Measurements from ENCODE around the gene RAB3C.

Gene RAB3C

DNA sequence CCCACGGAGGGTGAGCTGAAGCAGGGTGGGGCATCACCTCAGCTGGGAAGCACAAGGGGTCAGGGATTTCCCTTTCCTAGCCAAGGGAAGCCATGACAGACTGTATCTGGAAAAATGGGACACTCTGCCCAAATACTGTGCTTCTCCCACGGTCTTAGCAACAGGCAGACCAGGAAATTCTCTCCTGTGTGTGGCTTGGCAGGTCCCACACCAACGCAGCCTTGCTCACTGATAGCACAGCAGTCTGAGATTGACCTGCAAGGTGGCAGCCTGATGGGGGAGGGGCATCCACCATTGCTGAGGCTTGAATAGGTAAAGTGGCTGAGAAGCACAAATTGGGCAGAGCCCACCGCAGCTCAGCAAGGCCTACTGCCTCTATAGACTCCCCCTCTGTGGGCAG lies 23.2 kb downstream of the RAB3C start:
- no peak for DNase-seq

DNA sequence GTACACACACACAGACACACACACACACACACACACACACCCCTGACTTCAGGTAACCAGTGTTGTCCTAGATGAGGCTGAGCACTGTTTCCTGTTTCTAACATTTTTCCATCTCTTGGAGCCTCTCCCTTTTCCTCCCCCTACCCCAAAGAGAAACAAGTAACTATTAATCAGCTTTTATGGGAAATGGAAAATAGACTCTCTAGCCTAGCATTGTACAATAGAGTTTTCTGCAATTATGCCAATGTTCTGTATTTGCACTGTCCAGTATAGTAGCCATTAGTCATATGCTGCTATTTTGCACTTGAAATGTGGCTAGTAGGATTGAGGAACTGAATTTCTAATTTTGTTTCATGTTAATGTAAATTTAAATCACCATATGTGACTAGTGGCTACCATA lies 33.1 kb downstream of the RAB3C start:
- DNase-seq, result no peak

DNA sequence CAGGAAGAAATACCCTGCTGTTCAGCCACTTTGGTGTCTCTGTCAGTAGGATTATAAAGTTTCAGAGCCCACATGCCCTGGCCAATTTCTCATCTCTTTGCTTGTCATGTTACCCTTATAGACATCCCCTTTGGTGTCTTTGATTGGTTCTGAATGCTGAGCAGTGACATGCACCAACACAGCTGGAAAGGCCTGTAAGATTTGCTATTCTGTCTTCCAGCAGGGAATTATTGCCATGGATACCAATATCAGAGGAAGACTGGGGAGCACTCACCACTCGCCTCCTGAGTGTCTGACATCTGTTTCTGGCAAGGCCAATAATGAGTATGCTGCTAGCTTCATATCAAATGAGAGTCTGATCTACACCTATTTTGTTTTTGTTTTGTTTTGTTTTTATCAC lies 34.4 kb downstream of the RAB3C start:
- DNase-seq, result no peak

DNA sequence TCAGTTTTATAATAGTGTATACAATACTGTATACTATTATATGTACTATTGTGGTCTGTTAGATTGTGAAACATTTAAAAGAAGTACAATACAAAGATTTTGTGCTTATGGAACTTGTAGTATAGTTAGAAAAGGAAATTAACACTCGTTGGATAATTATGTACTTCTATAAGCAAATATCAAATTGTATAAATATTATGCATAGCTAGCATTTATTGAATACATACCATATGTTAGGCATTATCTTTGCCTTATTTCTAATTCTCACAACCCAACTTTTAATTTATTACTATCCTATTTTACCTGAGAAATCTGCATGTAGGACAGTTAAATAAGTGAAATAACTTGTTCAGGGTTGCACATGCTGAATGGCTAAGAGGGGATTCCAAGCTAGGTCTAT lies 37.5 kb downstream of the RAB3C start:
- no peak for DNase-seq

DNA sequence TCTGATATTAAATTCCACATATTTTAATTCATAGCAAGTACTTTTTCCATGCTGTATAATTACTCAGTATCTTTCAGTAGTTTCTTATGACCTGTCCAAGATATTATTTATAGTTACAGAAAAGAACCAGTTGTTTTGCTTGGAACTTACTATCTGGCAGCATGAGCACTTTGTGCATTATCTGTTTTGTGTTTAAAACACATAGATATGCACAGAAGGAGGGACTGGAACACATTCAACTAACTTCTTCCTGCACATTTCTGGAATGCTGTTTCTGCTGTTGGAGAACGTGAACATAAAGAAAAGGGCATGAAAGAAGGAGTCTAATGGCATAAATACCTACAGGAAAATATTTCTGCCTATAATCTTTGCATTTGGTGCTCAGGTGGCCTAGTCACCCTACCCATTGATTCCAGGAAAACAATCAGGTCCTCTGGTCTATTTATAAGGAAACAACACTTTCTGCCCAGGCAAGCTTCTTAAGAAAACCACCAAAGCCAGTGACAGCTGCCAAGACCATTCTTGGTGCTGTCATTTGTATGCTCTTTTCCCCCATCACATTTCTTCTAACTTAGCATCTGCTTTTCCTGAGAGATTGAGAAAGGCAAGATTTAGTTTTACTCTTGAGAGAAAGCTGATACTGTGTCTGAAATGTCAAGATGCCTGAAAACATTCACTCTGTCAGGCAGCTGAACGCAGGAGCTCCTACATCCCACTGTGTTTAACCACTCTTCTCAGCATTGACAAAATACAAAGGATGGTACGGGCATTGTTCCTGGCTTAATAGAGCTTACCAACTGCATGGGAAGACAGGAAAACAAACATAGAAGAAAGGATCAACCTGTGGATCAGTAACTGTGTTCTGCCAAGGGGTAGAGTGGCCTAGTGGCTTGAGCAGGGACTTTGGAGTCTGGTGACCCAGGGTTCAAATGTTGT lies 40.3 kb downstream of the RAB3C start:
- DNase-seq, result no peak

DNA sequence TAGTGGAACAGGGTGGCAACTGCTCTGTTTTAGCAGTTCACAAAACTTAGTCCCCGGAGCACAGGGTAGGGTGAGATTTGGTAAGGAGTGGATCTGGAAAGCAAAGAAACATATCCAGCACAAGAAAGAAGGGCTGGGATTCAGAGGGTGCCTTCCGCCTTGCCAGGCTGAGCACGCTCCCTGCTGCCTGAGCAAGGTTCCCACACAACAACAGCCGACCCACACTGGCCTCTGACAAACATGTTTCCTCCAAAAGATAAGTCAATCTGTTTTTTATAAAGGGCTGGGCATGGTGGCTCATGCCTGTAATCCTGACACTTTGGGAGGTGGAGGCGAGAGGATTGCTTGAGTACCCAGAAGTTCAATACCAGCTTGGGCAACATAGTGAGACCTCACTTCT lies 45.8 kb downstream of the RAB3C start:
- no peak for DNase-seq

DNA sequence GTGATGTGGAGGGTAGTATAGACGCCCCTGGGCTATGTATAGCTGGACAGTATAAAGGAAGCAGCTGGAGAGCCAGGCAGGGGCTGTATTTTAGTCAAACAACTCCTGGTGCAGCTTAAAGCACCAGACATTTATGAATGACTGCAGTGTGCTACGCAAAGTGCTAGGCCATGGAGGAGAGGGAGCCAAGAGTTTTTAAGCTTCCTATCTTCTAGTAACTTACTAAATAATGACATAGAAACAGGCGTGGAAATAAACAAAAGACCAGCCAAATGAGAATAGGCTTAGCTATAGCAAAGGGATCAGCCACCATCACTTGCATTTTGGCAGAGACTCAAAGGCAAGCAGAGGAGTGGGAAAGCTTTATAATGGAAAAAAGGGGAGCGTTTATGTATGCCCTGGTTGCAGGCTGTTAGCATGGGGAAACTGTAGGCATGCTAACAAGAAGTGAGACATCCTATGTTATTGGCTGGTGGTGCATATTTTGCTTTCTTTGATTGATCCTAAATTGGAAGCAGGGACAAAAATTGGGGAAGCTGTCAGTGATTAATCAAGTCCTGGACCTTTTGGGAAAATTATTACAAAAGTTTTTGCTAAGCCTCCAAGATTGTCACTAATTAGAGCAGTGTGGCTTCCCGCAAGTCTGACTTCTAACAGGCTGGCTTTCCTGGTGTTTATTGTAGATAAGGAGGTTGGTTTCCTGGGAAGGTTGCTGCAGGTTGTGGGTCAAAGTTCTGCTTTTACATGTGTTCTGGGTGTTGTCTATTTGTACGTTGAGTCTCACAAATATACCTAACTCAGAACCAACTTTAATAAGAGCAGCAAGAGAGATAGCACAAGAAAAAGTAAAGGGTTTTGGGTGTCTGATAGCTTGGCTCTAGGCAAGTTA lies 46.6 kb downstream of the RAB3C start:
- no peak for DNase-seq

DNA sequence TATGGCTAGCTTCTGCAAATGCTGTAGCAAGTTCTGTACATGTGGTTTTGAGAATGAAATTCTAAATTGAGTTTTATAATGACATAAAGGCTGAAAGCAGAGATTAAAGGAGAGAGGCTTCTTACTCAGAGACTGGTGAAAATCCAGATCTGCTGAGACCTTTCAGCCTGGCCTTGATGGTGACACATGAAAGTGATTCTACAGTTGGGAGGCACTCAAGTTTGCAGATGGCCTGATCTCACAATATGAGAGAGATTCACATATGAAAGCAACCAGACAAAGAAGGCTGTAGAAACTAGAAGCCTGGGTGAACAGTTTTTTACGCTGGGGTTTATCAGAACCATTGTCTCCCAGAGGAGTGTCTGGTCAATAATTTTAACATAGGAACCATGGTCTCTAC lies 49.0 kb downstream of the RAB3C start:
- no peak for DNase-seq

DNA sequence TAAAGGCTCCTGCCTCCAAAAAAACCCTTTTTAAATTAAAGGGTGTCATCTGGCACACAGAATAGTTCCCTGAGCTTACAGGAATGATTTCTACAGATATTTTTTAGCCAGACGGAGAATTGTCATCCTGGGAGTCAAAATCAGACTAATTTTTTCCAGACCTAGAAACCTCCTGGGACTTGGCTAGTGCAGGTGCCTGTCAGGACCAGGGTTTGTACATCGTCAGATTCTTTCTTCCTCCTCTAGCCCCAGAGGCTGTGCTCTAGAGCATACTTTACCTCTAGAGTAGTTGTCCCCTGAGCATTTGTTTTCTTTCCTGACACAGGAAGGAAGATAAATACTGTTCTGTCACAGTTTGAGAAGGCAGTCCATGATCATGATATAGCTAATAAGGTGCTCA lies 52.5 kb downstream of the RAB3C start:
- no peak for DNase-seq

DNA sequence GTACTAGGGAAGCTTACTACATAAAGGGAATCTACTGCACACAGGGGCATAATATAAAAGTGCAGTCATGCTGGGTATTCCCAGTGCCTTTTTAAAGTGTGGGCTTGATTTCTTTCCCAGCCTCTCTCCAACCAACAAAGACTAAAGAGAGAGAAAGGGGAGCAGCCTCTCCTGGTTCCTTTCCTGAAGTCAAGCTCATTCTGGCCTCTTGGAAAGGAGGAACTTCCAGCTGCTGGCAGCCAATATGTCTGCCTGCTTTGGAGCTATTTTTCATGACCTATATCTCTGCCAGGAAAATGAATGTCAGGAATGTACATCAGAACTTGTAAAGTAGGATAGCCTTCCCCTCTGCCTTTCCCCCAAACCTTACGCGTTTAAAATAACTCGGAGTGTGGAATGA lies 57.1 kb downstream of the RAB3C start:
- no peak for DNase-seq

DNA sequence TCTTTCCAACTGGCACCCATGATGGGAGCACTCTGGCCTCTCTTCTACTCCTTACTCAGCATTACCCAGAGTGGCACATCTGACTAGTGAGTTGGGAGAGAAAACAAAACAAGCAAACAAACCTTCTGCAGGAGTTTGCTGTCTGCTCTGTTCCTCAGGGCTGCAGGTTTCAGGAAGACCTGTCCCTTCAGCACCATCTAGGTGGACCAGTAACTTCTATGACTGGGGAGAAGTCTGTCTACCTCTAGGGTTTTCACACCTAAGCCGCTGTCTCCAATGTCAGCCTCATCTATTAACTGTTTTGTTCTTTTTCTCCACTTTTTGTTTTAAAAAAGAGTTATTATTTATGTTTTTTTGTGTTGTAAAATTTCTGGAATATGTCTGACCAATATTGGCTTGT lies 58.7 kb downstream of the RAB3C start:
- DNase-seq, result no peak

DNA sequence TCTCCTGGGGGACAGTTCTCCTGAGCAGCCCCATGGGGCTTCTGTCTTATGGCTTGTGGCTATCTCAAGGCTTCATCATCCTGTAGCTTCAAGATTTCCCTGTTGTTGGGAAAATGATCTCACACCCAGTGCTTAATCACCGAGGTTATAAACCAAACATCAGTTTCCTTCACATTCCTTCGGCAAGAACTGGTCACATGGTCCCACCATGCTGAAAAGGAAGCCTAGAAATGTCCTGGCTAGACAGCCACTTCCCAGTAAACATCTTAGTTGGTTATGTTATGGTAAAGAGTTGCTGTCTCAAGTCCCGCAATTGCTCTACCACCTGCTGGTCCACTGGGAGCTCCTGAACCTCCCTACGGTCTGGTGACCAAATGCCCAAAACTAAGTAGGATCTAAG lies 66.0 kb downstream of the RAB3C start:
- no peak for DNase-seq

DNA sequence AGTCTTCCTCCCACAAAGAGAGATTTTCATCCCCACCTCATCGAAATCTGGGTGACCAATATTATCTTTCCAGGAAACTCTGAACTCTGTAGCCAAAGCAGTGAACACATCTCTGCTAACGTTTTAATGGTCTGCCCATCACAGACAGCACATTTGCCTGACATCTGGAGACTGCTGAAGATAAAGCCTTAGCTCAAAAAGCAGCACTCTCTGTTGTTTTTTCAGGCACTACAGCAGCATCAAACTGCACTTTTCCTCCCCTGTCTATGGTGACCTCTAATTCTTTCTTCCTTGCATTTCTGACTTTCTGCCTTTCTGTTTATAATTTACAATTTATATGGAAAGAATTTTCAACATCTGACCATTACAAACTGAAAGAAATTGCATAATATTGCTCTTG lies 66.8 kb downstream of the RAB3C start:
- no peak for DNase-seq

DNA sequence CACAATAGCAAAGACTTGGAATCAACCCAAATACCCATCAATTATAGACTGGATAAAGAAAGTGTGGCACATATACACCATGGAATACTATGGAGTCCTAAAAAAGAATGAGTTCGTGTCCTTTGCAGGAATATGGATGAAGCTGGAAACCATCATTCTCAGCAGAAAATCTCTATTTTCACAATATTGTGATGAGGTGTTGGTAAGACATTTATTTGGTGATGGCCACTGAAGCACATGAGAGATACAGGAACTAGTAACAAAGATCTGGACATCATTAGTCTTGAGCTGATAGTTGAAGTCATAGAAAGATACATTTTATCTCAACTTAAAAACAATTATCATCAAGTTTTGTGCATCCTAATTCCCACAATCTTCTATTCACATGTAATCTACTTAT lies 70.6 kb downstream of the RAB3C start:
- no peak for DNase-seq

DNA sequence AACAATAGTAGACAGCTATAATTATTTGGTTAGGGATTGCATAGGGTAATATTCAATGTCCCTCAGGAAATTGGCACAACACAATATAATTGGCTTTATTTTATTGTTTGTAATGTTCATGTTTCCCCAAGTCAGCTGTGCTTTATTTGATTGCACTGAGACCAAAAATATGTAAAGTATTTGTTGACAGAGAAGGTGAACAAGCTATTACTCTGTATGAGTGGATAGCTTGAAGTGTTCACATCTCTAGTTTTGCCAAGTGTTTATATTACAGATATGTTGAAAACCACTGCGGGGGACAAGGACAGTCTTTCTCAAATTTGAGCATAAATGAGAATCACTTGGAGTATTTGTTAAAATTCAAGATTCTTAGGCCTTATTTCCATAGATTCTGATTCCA lies 83.3 kb downstream of the RAB3C start:
- no peak for DNase-seq

DNA sequence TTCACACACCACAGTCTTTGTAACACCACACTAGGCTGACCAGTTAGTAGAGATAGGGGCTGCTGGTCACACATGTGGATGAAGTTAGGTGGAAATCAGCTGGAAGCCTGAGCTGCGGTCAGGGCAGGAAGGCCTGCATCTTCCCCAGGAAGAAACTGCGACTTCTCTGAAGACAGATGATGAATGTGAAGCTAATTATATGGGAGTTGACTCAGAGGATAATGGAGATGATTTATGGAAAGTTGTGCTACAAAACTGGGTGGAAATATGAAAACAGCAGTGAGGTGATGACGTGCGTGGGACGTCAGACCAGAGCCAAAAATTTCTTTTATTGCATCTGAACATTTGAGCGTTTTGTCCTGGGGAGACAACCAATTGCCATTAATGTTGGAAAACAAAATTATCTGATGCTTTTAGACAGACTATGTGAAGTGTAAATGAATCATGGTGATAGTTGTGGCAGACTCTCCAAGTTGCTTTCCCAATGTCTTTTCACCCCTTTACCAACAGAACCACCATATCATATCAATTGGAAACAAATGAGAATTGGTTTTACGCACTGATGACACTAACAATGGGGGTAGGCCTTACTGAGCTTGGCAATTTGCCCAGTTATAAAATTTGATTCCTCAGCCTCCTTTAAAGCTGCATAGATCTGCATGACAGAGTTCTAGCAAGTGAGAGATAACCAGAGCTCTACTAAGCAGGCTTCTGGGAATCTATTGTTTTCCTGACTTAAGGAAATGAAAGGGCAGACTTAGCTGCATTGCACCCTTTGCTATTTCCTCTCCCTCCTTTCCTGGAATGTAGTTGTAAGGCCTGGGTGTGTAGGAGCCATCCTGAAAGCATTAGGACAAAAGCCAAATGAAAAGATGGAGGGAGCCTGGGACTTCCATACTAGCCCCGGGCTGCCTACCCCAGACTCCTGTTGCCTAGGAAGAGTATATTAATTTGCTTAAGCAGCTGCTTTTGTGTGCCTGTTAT lies 84.0 kb downstream of the RAB3C start:
- DNase-seq, result no peak

DNA sequence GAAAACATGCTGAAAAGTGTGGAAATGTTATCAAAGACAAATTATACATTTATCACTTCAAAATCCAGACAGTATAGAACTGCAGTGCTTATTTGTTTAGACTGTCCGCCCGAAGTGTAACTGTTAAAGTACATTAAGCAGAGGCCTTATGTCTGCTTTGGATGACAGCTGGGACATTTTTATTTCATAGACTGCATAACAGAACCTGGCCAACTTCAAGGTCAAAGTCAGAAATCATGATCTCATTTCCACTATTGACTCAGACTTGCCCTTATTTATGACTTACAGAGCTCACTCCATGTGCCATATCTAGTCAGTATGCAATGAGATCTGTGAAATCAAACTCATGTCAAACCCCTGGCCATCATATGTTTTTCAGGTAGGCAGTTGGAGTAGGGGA lies 87.7 kb downstream of the RAB3C start:
- DNase-seq, result no peak

DNA sequence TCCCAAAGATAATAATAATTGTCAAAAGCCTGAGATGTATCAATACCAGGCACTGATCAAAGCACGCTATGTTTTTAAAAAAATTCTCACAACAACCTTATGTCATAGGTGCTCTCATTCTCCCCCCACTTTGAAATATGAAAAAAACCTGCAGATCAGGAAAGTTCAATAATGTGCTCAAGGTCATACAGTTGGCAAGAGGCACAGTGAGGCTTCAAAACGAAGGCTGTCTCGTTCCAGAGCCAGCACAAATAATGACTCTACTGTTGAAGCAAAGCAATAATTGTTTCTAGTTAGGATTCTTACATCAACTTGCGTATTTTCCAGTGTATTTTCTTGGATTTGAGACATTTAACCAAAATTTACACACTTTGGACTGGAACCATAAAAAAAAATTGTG lies 88.3 kb downstream of the RAB3C start:
- no peak for DNase-seq

DNA sequence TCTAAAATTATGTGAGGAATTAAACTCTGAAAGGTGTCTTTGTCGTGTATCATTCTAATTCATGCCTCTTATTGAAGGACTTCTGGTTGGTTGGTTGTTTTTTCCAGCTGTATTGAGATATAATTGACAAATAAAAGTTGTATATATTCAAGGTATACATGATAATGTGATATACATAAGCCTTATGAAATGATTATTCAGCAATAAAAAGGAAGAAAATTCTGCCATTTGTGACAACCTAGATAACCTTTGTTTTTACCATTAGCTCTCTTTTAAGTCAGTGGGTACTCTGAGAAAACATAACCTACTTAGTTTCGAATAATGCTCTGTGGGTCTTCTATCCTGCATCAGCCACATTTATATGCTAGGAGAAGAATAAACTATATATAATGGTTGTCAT lies 89.6 kb downstream of the RAB3C start:
- no peak for DNase-seq

DNA sequence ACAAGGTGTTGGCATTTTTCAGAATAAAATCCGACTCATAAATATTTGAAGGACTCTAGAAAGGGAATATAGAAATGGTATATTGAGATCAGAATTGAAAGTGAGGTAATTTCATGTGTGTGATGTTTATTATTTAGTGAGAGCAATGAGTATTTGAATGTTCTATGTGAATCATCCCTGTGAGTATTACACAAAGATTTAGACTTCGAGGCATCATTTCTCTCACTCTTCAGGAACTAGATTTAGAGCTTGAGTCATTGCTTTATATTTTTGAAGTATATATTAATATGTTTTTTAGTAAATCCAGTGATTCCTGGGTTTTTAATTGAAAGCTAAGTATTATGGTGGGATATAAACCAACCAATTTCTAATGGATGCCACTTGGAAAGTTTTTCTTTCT lies 91.2 kb downstream of the RAB3C start:
- DNase-seq, result no peak

DNA sequence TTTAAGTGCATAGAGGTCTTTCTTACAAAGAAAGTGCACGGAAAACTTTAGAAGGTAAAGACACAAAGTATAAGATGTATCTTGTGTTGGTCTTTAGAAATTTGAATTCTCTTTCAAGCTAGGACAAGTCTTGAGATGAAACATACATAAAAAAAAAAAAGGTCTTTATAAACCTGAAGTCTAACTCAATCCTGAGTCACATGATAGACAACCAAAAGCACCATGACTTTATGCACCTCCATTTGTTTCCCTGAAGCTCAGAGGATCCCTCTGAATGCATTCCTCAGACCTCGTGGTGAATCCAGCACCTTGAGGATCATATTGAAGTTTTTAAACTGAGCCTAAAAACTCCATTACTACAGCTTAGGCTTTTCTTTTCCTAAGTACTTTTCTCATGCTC lies 91.8 kb downstream of the RAB3C start:
- DNase-seq, result no peak

DNA sequence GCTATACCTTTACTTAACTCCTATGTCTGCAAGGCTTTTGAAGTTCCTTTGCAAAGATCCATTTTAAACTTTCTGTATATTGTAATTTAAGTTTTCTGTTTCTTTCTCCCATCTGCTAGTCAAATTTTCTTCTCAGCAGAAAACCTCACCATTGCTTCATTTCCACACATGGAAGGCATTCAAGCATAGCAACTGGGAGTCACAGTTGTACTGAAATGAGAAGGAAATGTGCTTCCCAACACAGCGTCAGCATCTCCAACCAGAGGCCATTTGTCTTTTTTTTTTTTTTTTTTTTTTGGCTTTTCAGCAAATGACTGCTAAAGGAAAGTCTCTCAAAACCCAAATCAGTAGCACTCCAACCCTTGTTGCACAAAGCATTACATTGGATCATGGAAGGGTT lies 92.5 kb downstream of the RAB3C start:
- no peak for DNase-seq

DNA sequence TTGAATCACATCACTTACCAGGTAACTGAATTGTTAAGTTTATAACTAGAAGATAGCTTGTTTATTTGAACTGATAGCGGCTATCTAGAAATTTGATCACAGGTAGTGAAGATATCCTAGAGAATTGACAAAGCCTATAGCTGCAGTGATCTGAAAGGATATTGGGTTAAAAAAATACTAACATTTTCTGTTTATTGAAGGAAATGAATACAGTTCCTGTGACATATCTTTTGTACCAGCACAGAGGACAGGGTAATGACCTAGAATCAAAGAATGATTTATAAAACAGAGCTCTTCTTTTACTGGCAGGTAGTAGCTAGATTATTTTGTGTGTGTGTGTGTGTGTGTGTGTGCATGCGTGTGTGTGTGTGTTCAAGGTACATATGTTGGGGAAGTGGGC lies 94.8 kb downstream of the RAB3C start:
- no peak for DNase-seq

All from NCI-H1436 (cell line).